Spleen (tissue), 7 donors: Measurements from ENCODE around the gene SFXN5.

Source experiments
- POLR2A ChIP-seq, 3 donors: fragments of 450-650 bp; IDR thresholded peaks; one replicate each; pipeline ENCODE4 v1.5.1; 2017; ENCODE audit warnings: antibody characterized with exemption in 3 of 3, mild to moderate bottlenecking in 1 of 3
- POLR2AphosphoS5 ChIP-seq, 3 donors: sonication (generic); formaldehyde crosslinking; IDR thresholded peaks; one replicate each; pipeline ENCODE4 v1.5.1; 2017; ENCODE audit warnings: antibody characterized with exemption in 3 of 3
- TF ChIP-seq, protein P1 (sequence below), 11 experiments: fragments of 200-600 bp in 7 of 11; fragments of 450-650 bp in 4 of 11; sonication (generic) in 4 of 11; IDR thresholded peaks in 8 of 11; conservative IDR thresholded peaks in 3 of 11; 1 replicate in 7 of 11; 2 replicates in 4 of 11; pipeline versions ENCODE4 v1.4.0 to v1.8.0; 2016 to 2021; ENCODE audit warnings: antibody characterized with exemption in 11 of 11, inconsistent platforms in 4 of 11, mild to moderate bottlenecking in 1 of 11
- donor health status: DM: no; HTN: no; CAD: no; lungs with moderate emphysema.
- donor health status: DM: no; HTN: no; CAD: no.
- donor health status: DM: no; HTN: no; CAD: no.

- TF ChIP-seq, protein P1, sequence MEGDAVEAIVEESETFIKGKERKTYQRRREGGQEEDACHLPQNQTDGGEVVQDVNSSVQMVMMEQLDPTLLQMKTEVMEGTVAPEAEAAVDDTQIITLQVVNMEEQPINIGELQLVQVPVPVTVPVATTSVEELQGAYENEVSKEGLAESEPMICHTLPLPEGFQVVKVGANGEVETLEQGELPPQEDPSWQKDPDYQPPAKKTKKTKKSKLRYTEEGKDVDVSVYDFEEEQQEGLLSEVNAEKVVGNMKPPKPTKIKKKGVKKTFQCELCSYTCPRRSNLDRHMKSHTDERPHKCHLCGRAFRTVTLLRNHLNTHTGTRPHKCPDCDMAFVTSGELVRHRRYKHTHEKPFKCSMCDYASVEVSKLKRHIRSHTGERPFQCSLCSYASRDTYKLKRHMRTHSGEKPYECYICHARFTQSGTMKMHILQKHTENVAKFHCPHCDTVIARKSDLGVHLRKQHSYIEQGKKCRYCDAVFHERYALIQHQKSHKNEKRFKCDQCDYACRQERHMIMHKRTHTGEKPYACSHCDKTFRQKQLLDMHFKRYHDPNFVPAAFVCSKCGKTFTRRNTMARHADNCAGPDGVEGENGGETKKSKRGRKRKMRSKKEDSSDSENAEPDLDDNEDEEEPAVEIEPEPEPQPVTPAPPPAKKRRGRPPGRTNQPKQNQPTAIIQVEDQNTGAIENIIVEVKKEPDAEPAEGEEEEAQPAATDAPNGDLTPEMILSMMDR (IDR thresholded peaks at IDR 0.05 in 8 of 11, conservative IDR thresholded peaks at IDR 0.05 in 3 of 11) = no peak
- TF ChIP-seq POLR2A (IDR thresholded peaks at IDR 0.05) = no peak
- no peak for TF ChIP-seq POLR2AphosphoS5 (IDR thresholded peaks at IDR 0.05)
Observed at GRCh38 chr2:72926811-72927465, 144.6 kb downstream of the SFXN5 start.
